SK-N-MC (cell line): ENCODE results near the gene PITX2.

Source experiments
- EZH2 ChIP-seq: fragments of 200-600 bp; sonication (generic); IDR thresholded peaks from one replicate; pipeline ENCODE4 v1.6.1; 2017; ENCODE audit warnings: antibody characterized with exemption
- FOXP2 ChIP-seq: optimal IDR thresholded peaks from 2 replicates; pipeline ENCODE3; 2011; ENCODE audit warnings: mild to moderate bottlenecking, moderate library complexity; ENCODE audit not compliant: insufficient read depth; ENCODE audit errors: extremely low read length, control extremely low read depth
- POLR2AphosphoS5 ChIP-seq: IDR thresholded peaks from 2 replicates; pipeline ENCODE4 v1.6.1; 2012; ENCODE audit warnings: mild to moderate bottlenecking, low read depth, low read length, borderline replicate concordance

- TF ChIP-seq EZH2 (no peak), POLR2AphosphoS5 (no peak), FOXP2 (no peak)
Observed at GRCh38 chr4:110597582-110597981, 25.3 kb downstream of the PITX2 start.
